CD4-positive, alpha-beta T cell treated with Interferon gamma for 1 hour (primary cell): ENCODE measurements around the gene GON4L.
A peak's percentile ranks its signal among the peaks of the same experiment; 100 is the strongest.
"Not testable (repeated sequence)": the region's sequence is repeated elsewhere in the genome, so short reads cannot be mapped to it uniquely, and the experiment has no call there.

Source experiments
- DNase-seq: peaks from one replicate; pipeline ENCODE4 v3.0.0-alpha.2; 2020

GON4L gene

DNA sequence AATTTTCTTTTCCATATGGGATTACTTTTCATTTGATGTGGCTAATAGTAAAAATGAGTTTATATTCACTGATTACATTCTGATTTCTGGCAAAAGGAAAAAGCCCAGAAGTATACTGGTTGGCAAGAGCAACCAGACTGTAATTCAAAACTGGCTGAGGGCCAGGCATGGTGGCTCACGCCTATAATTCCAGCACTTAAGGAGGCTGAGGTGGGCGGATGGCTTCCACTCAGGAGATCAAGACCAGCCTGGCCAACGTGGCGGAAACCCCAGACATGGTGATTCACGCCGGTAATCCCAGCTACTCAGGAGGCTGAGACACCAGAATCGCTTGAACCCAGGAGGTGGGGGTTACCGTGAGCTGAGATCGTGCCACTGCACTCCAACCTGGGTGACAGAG lies 16.8 kb upstream of the GON4L start:
- DNase-seq: no peak

DNA sequence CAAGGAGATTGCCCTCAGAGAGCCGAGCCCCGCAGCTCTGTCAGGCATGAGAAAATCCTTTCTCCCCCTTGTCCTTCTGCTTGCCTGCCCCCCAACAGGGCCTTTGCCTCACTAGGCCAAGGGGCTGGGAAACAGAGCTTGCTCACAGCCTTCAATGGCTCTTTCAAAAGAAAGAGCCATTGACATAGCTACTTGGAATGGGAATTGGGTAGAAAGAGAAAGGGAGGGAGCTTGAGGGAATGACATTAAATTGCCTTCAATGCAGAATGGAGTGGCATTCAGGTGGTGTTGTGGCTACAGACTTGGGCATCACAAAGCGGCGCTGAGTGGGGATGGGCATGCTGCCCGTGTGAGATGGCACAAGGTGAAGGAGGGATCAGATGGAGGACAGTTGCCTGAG lies 15.5 kb upstream of the GON4L start:
- DNase-seq: no peak

DNA sequence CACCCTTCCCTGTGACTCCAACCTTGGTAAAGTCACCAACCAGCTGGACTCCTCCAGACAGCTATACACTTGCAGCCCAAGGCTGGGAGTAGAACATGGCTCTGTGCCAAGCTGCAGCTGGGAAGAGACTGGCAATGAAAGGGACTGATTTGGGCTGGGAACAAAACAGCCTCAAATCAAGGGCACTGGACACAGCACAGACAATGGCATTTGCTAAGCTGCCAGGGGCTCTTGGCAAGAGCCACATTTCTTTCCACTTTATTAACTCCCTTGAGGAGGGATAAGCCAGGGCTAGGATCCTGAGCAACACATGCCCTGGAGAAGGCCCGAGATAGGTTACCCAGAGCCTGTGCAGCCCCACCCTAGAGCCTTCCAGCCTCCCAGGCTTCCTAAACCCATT lies 14.4 kb upstream of the GON4L start:
- DNase-seq: no peak

GRCh38 chr1:155867766-155868165 lies 10.8 kb upstream of the GON4L start:
- no peak for DNase-seq

- no peak for DNase-seq
These were observed 7.4 kb upstream of the GON4L start for GRCh38 chr1:155864393-155864792.

DNA sequence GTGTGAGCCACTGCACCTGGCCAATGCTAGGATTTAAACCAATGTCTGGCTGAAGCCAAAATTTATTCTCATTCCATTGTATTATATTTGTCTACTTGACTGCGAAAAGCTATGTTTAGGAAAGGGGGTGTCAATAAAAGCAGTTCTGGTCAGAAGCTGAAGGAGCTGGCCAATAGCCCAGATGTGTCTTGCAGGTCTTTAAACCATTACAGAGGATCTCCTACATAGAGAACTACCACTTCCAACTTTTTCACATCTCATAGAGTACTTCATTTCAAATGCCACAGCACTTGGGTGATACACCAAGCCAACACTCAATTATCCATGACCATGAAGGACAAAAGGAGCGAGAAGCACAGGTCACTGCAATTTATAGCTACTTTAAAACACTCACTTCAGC lies 4.9 kb upstream of the GON4L start:
- no peak for DNase-seq

DNA sequence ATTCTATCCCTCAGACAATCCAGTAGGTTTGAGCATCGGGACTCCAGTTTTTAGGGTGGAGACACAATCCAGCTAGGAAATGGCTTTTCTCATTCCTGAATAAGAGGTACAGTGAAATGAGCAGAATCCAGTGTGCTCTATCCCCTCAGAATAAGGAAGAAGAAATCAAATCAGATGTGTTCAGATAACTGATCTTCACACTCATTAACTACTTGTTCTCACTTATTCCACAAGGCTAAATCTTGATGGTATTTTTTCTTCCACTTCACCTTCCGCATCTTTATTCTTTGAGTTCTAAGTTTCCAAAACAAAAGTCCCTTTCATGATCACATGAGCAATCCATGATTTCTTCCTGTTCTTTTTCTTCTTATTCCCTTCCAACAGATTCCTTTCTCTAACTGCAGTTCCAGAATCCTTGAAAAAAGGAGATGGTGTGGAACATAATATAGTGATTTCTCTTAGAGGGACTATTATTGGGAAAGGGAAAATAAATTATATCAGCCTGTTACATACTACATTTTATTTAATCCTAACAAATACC lies 4.0 kb upstream of the GON4L start:
- DNase-seq: no peak

- peak; percentile 80 for DNase-seq
These were observed 3.2 kb upstream of the GON4L start for GRCh38 chr1:155859881-155860871.

DNA sequence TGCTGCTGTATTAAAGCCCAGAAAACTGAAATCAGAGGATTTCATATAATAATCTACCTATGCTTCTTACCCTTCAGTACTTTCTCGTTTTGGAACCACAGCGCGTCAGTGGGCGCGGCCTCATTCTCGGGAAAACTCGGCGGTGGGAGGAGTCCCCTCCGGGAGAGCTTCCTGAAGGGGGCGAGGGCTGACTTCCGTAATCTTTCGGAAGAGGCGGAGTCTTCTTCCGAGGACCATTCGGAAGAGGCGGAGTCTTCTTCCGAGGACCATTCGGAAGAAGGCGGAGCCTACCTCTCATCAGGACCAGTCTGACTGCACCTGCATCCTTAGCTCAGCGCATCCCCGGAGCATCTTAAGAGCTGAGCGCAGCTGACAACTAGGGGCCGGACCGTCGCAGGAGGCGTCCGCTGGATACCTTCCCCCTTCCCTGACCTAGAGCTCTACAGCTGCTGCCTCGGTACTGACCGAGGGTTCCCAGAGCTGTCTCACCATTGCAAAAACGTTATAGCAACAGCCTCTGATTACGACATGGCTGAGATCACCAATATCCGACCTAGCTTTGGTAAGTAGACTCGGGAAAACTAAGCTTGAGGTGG lies 2.3 kb upstream of the GON4L start, which contains the start of gene SYT11:
Gene SYT11 (plus strand): TSS at position 334 of the 596 bp plus-strand sequence. CDS start 195 bp downstream, at position 529.
- peak; percentile 94 for DNase-seq

GRCh38 chr1:155858800-155859233 lies 1.8 kb upstream of the GON4L start:
- peak; percentile 17 for DNase-seq

DNA sequence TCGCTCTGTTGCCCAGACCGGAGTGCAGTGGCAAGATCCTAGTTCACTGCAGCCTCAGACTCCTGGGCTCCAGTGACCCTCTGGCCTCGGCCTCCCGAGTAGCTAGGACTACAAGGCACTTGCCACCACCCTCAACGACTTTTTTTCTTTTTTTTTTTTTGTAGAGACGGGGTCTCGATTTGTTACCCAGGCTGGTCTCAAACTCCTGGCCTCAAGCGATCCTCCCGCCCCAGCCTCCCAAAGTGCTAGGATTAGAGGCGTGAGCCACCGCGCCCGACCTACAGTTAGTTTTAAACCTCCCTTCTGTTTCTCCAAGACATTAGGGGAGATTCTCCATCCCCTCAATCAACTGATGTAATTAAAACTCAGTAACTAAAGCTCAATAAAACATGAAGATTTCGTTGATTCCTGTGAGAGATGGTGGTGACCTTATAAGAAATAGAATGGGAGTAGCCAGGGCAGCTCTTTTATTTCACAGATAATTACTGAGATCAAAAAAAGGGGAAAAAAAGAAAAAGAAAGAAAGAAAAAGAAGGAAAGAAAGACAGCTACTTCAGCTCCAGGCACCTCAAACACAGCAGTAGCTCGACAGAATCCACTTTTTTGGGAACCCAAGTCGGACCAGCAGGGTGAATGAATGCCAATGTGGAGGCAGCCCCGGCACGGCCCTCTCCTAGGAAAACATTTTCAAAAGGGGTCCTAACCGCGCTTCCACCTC lies 598 bp downstream of the GON4L start:
- DNase-seq: no peak

GRCh38 chr1:155850345-155850744 lies 6.7 kb downstream of the GON4L start:
- no peak for DNase-seq

- DNase-seq: no peak
These were observed 9.0 kb downstream of the GON4L start for GRCh38 chr1:155847823-155848529.

GRCh38 chr1:155844860-155845421 lies 12.1 kb downstream of the GON4L start:
- DNase-seq: no peak

- no peak for DNase-seq
These were observed 16.6 kb downstream of the GON4L start for GRCh38 chr1:155840386-155840785.

DNA sequence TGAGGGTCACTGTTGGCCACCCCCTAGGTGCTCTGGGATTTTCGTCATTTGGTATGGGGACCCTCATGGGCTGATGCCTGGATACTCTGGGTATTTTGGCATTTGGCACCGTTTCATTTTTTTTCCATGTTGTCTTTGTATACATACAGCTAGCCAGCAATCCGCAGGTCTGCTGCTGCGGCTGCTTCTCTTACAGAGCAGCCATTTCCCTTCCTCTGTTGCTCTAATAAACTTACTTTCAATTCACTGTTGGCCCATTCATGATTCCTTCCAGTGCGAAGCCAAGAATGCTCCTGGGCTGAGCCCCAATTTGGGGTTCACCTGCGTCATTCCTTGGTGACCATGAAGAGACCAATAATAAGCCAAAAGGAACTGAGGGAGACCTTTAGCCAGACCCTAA lies 21.5 kb downstream of the GON4L start:
- no peak for DNase-seq

DNA sequence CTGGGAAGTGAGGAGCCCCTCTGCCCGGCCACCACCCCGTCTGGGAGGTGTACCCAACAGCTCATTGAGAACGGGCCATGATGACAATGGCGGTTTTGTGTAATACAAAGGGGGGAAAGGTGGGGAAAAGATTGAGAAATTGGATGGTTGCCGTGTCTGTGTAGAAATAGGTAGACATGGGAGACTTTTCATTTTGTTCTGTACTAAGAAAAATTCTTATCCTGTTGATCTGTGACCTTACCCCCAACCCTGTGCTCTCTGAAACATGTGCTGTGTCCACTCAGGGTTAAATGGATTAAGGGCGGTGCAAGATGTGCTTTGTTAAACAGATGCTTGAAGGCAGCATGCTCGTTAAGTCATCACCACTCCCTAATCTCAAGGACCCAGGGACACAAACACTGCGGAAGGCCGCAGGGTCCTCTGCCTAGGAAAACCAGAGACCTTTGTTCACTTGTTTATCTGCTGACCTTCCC lies 22.1 kb downstream of the GON4L start:
- DNase-seq: not testable (repeated sequence)

GRCh38 chr1:155834296-155834926 lies 22.6 kb downstream of the GON4L start:
- DNase-seq: no peak

GRCh38 chr1:155833665-155834295 lies 23.2 kb downstream of the GON4L start:
- DNase-seq: no peak

- DNase-seq: no peak
These were observed 25.6 kb downstream of the GON4L start for GRCh38 chr1:155831279-155831976.
